ENCODE results near the gene OR6N2.

The OR6N2 gene

DNA sequence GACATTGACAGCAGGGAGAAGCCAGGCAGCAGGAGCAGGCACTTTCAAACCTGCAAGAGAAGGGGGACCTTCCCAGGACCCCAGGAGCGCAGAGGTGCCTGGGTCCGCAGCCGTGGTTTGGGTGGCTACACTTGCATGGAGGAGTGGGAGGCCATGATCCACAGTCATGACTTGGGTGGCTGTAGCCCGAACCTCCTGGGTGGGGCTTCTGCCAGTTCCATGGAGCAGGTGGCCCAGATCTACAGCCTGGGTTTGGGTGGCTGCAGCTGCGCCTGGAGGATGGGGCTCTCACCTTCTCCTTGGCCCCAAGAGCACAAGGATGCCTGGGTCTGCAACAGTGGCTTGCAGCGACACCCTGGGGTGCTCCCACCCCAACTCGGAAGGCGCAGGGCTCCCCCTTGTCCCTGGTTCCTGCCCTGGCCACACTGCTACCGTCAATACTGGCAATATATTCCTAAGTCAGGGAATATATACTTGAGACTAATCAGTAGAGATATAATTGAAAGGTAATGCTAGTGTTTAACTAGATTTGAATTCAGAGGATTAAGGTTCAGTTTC is 28.8 kb downstream of the OR6N2 start:
- no peak for DNase-seq

DNA sequence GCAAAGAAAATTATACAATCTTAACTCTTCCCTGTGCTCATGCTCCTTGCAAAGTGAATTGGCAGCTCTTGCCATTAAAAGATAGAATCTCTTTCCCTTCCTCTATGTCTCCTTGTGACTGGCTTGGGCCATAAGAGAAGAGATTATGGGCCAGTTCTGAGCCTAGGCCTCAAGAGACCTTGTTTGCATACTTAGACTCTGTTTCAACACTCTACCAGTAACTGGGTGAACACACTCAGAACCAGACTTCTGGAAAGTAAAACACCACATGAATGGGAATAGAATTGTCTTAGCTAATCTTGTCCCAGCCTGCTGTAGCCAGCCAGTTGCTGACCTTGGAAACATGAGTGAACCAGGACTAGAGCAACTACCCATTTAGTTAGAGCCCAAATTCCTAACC is 45.2 kb downstream of the OR6N2 start:
- DNase-seq, result no peak

DNA sequence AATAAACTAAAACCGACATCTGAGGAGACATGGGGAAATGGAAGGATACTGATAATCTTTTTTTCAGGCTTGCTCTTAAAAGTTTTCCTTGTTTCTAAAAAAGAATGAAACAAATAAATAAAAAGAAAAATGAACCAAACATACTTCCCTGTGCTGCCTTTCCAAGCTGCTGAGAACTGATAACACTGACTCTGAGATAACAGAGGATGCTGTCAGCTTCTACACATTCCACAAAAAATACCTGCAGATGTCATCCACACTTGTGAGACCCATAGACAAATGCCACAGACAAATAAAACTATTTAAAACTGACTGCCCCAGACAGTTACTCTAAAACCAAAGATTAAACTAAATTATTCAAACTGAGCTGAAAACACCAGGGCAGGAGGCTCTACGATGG is 48.5 kb downstream of the OR6N2 start:
- no peak for DNase-seq

DNA sequence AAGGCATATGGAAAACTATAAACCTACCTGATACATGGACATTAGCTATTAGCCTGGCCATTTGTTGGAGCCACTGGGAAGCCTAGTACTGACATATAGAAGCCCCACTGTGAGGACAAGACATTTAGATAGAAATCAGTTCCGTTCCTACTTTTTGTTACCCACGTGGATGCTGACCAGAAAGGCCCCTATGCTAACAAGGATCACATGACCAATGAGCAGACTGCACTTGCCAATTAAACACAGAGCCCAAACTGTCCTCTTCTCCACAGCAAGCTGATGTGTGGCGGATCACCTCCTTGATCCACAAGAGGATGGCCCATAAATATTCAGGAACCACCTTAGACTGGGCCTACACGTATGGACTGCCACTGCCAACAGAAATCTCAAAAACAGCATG is 49.3 kb downstream of the OR6N2 start:
- no peak for DNase-seq

DNA sequence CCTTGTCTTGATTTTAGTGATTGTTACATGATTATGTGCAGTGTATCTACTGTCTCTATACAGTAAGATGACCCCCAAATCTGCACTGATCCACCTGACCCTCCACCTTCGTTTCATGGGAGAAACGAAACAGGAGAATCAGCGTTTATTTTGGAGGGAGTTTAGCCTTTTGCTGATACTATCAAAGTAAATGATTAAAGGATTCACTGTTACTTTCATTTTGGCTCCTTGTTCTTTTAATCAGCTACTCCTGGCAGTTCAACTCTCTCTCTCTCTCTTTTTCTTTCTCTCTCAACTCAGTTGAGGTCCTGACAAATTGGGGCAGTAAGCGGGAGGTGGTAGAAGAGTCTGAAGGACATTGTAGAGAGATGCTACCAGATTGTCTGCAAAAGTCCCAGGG is 50.6 kb downstream of the OR6N2 start:
- no peak for DNase-seq

DNA sequence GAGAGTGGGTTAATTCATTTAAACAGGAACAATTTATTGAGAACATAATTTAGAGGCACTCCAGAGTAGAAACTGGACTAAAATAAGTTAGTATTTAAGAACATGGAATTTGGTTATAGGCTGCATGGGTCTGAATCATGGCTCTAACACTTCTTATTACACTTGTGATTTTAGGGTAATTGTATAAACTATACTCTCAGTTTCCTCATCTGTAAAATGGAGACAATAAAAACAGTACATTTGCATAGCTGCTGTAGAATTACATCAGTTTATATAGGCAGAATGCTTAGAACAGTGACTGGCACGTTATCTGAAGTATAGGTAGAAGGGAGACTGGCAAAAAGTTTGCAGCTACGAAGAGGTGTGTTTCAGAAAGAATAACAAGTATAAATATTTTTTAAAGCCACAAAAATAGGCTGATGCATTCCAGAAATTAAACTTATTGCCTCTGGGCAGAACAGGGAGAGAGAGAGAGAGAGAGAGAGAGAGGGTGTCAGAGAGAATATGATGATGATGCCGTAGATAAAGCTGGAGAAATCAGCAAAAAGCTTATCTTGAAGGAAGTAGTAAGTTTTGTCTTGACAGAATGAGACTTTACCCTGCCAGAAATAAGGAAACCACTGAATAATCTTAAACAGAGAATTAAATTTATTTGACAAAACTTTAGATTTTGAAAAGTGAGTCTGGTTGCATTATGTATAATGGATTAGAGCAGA is 52.3 kb downstream of the OR6N2 start:
- no peak for DNase-seq

DNA sequence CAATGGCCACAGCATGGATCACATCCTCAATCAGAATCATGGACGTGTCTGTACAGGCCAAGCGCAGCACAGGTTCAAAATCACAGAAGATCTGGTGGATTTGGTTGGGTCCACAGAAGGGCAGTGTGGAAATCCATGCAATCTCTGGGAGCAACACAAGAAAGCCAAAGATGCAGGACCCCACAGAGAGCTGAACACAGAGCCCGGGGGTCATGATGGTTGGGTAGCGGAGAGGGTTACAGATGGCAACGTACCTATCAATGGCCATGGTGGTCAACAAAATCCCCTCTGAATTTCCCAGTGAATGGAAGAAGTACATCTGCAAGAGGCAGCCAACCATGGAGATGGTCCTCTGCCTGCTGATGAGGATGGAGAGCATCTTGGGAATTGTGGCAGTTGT is 56.6 kb downstream of the OR6N2 start:
- DNase-seq, result no peak

All from activated gamma-delta T cell (primary cell).